MM.1S (cell line): ENCODE results near the gene SP4.

ENCODE experiments used
- DNase-seq: peaks from one replicate; pipeline ENCODE4 v3.0.0-alpha.2; 2015
- H2AFZ ChIP-seq: fragments of 300-600 bp; sonication (generic); 2 replicates; pipeline ENCODE4 v1.6.0; 2016; ENCODE audit warnings: antibody characterized with exemption, low read length
- H3F3A ChIP-seq: fragments of 300-600 bp; sonication (generic); 2 replicates; pipeline ENCODE4 v1.6.1; 2016; ENCODE audit warnings: mild to moderate bottlenecking, antibody characterized with exemption, low read length, moderate library complexity, mixed read lengths; ENCODE audit not compliant: insufficient read depth
- H3K27ac ChIP-seq: fragments of 300-600 bp; sonication (generic); 2 replicates; pipeline ENCODE4 v1.5.1; 2016; ENCODE audit warnings: mild to moderate bottlenecking, low read length
- H3K27me3 ChIP-seq: fragments of 300-600 bp; sonication (generic); replicated peaks from 2 replicates; pipeline ENCODE4 v1.6.0; 2016; ENCODE audit warnings: low read length; ENCODE audit not compliant: insufficient read depth
- H3K36me3 ChIP-seq: fragments of 300-600 bp; sonication (generic); replicated peaks from 2 replicates; pipeline ENCODE4 v1.6.1; 2016; ENCODE audit warnings: mild to moderate bottlenecking, low read length, mixed read lengths; ENCODE audit not compliant: insufficient read depth
- H3K4me1 ChIP-seq: fragments of 300-600 bp; sonication (generic); 2 replicates; pipeline ENCODE4 v1.6.1; 2016; ENCODE audit warnings: low read length, mixed read lengths
- H3K4me2 ChIP-seq: fragments of 300-600 bp; sonication (generic); 2 replicates; pipeline ENCODE4 v1.6.0; 2016; ENCODE audit warnings: low read depth, low read length
- H3K4me3 ChIP-seq: fragments of 300-600 bp; sonication (generic); 2 replicates; pipeline ENCODE4 v1.5.1; 2016; ENCODE audit warnings: low read length, mixed read lengths
- H3K79me2 ChIP-seq: fragments of 300-600 bp; sonication (generic); 2 replicates; pipeline ENCODE4 v1.6.1; 2016; ENCODE audit warnings: mixed run types, low read length, mixed read lengths
- H3K9ac ChIP-seq: fragments of 300-600 bp; sonication (generic); 2 replicates; pipeline ENCODE4 v1.6.1; 2016; ENCODE audit warnings: low read length, mixed read lengths
- H3K9me2 ChIP-seq: fragments of 300-600 bp; sonication (generic); replicated peaks from 2 replicates; pipeline ENCODE4 v1.6.1; 2016; ENCODE audit warnings: mild to moderate bottlenecking, low read length, mixed read lengths; ENCODE audit not compliant: insufficient read depth
- H3K9me3 ChIP-seq: fragments of 300-600 bp; sonication (generic); replicated peaks from 2 replicates; pipeline ENCODE4 v1.6.1; 2016; ENCODE audit warnings: mild to moderate bottlenecking, low read length, mixed read lengths; ENCODE audit not compliant: insufficient read depth
- H4K20me1 ChIP-seq: fragments of 300-600 bp; sonication (generic); 2 replicates; pipeline ENCODE4 v1.6.1; 2016; ENCODE audit warnings: mild to moderate bottlenecking, low read length, moderate library complexity, mixed read lengths; ENCODE audit not compliant: insufficient read depth
- CTCF ChIP-seq: fragments of 300-600 bp; sonication (generic); IDR thresholded peaks from 2 replicates; pipeline ENCODE4 v1.5.1; 2016; ENCODE audit warnings: antibody characterized with exemption, low read length, mixed read lengths
- EZH2 ChIP-seq: fragments of 300-600 bp; sonication (generic); optimal IDR thresholded peaks from 2 replicates; pipeline ENCODE3; 2017; ENCODE audit warnings: low read depth, mild to moderate bottlenecking, antibody characterized with exemption, low read length, mixed read lengths
- EZH2phosphoT487 ChIP-seq: fragments of 300-600 bp; sonication (generic); IDR thresholded peaks from 2 replicates; pipeline ENCODE4 v1.6.1; 2018; ENCODE audit warnings: antibody characterized with exemption, low read length

The SP4 gene

GRCh38 chr7:21550076-21550475 lies 122.2 kb downstream of the SP4 start:
- H3K79me2 ChIP-seq, result no peaks in the 10 kb centered on the region
- no peaks in the 10 kb centered on the region for H3K9me3 ChIP-seq
- no peak overlapping the region for H2AFZ ChIP-seq
- H3K27me3 ChIP-seq, result no peaks in the 10 kb centered on the region
- TF ChIP-seq EZH2 (no peak), EZH2phosphoT487 (no peak), CTCF (no peak)
- no peak overlapping the region for H3K4me2 ChIP-seq
- no peak overlapping the region for H3K27ac ChIP-seq
- no peaks in the 10 kb centered on the region for H3K36me3 ChIP-seq
- H4K20me1 ChIP-seq, result no peaks in the 10 kb centered on the region
- no peak for DNase-seq
- H3F3A ChIP-seq, result no peaks in the 10 kb centered on the region
- no peaks in the 10 kb centered on the region for H3K4me1 ChIP-seq
- no peak overlapping the region for H3K4me3 ChIP-seq
- no peaks in the 10 kb centered on the region for H3K9me2 ChIP-seq
- H3K9ac ChIP-seq, result no peak overlapping the region

GRCh38 chr7:21550821-21551531 lies 123.1 kb downstream of the SP4 start:
- no peaks in the 10 kb centered on the region for H3K9me3 ChIP-seq
- no peaks in the 10 kb centered on the region for H3K9me2 ChIP-seq
- no peak overlapping the region for H3K27ac ChIP-seq
- DNase-seq, result no peak
- no peak for TF ChIP-seq EZH2phosphoT487
- no peak for TF ChIP-seq CTCF
- TF ChIP-seq EZH2, result no peak
- no peaks in the 10 kb centered on the region for H3K4me1 ChIP-seq
- H3F3A ChIP-seq, result no peaks in the 10 kb centered on the region
- H3K79me2 ChIP-seq, result no peaks in the 10 kb centered on the region
- no peaks in the 10 kb centered on the region for H3K27me3 ChIP-seq
- H3K9ac ChIP-seq, result no peak overlapping the region
- H2AFZ ChIP-seq, result no peak overlapping the region
- no peak overlapping the region for H3K4me3 ChIP-seq
- H4K20me1 ChIP-seq, result no peaks in the 10 kb centered on the region
- H3K36me3 ChIP-seq, result no peaks in the 10 kb centered on the region
- no peak overlapping the region for H3K4me2 ChIP-seq

GRCh38 chr7:21562385-21562784 lies 134.5 kb downstream of the SP4 start:
- Histone ChIP-seq H3K4me3 (no peak overlapping the region), H3K36me3 (no peaks in the 10 kb centered on the region), H3K9me3 (no peaks in the 10 kb centered on the region), H3K27me3 (no peaks in the 10 kb centered on the region), H3K79me2 (no peaks in the 10 kb centered on the region), H3F3A (no peaks in the 10 kb centered on the region), H4K20me1 (no peaks in the 10 kb centered on the region), H3K4me2 (no peak overlapping the region), H3K9ac (no peak overlapping the region), H3K9me2 (no peaks in the 10 kb centered on the region), H3K27ac (no peak overlapping the region), H3K4me1 (no peaks in the 10 kb centered on the region), H2AFZ (no peak overlapping the region)
- TF ChIP-seq EZH2, result no peak
- TF ChIP-seq CTCF, result no peak
- no peak for DNase-seq
